Stimulated activated CD8-positive, alpha-beta memory T cell treated with anti-CD3 and anti-CD28 coated beads, Interleukin-15, amount 100 ng/mL, for 48 hours (primary cell): ENCODE data around the gene IRF2.
A peak's percentile ranks its signal among the peaks of the same experiment; 100 is the strongest.

ENCODE experiments used
- DNase-seq, 2 donors: peaks; one replicate each; pipeline ENCODE4 v3.0.0-alpha.2; 2020; ENCODE audit warnings: low read depth in 2 of 2

Gene IRF2

GRCh38 chr4:184450743-184451535, 23.4 kb downstream of the IRF2 start:
- no peak for DNase-seq

DNA sequence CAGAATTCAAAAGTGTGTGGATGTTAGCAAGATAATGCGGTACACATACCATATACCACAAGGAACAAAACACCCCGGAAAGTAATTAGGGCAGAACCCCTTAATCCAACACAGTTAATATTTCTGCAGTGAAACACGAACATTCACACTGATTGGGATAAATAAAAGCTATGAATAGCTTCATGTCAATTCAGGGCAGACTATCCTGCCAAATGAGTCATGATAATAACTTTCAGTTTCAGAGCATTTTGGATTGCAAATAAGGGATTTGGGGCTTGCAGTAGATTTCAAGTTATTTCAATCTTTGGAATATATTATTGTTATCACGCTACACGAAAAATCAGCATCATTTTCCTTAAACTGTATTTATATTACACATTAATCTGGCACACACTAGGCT, 24.3 kb downstream of the IRF2 start:
- no peak for DNase-seq

- no peak for DNase-seq
These were observed 25.5 kb downstream of the IRF2 start for GRCh38 chr4:184448821-184449220.

- no peak for DNase-seq
These were observed 26.2 kb downstream of the IRF2 start for GRCh38 chr4:184448141-184448540.

- DNase-seq = no peak
These were observed 26.7 kb downstream of the IRF2 start for GRCh38 chr4:184447664-184448063.

DNA sequence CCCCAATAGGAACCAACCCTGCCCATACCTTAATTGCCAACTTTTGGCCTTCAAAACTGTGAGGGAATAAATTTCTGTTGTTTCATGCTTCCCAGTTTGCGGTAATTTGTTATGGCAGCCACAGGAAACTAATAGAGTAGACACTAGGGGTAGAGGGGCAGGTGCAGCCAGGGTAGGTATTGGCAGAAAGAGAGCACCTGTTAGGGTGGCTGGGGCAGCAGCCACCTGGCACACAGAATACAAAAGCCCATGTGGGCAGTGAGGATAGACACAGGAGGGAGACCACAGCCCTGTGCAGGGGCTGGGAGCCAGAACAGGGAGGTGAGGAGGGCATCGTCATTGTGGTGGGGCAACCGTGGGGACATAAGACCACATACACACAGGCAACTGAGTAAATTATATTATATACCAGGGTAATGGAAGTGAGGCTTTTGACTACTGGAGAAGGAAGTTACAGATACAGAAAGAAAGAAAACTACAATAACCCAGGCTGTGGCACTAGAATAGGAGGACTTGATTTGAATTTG, 28.2 kb downstream of the IRF2 start:
- no peak for DNase-seq

GRCh38 chr4:184444953-184445309, 29.4 kb downstream of the IRF2 start:
- peak in 1 of 2 donors; percentile 28 for DNase-seq

GRCh38 chr4:184444215-184444952, 30.0 kb downstream of the IRF2 start:
- DNase-seq = no peak

GRCh38 chr4:184443318-184443717, 31.0 kb downstream of the IRF2 start:
- DNase-seq = no peak

DNA sequence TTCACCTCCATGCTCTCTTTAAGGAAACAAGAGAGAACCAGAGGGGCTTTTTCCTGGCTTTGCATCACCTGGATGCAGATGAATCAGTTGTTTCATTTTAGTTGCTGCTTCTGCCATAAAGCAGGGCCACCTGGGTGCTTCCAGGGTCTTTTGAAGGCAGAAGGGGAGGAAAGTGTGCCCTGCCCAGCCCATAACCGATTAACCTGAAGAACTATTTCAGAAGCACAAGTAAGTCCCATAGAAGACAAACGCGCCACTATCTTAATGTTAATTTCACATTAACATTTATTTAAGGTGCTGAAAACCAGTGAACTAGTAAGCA, 32.1 kb downstream of the IRF2 start:
- DNase-seq = no peak

DNA sequence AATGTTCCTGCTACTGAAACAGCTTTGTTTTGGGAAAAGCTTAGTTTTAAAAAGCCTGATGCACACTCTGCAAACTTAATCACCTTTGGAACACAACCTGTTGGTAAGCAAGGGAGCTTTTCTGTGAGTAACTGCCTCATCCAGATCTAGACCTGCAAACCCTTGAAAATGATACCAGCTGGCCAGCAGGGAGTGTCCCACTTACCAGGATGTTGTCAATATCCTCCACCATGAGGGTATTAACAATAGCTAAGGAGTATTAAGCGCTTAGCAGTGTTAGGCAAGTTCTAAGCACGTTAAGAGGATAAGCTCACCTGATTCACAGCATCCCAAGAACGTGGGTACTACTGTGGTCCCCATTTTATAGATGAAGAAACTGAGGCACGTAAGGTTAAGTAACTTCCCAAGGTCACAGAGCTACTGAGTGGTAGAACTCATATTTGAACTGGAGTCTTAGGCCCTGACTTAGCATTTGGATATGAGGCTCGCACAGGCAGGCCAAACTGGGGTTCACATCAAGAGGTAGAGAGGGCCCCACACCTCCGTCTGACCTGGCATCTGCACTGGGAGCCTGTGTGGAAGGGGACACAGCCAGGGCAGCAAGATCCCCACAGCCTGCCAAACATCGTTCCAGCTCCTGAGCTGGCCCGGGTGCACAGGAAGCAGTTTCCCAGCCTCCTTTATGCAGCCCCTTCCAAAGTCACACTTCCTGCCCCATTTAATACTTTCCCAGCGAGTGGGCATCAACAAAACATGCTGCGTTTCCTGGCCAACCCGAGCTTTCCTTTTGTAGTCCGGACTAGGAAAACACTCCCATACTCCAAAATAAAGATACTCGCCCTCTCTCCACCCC, 32.7 kb downstream of the IRF2 start:
- DNase-seq = no peak

DNA sequence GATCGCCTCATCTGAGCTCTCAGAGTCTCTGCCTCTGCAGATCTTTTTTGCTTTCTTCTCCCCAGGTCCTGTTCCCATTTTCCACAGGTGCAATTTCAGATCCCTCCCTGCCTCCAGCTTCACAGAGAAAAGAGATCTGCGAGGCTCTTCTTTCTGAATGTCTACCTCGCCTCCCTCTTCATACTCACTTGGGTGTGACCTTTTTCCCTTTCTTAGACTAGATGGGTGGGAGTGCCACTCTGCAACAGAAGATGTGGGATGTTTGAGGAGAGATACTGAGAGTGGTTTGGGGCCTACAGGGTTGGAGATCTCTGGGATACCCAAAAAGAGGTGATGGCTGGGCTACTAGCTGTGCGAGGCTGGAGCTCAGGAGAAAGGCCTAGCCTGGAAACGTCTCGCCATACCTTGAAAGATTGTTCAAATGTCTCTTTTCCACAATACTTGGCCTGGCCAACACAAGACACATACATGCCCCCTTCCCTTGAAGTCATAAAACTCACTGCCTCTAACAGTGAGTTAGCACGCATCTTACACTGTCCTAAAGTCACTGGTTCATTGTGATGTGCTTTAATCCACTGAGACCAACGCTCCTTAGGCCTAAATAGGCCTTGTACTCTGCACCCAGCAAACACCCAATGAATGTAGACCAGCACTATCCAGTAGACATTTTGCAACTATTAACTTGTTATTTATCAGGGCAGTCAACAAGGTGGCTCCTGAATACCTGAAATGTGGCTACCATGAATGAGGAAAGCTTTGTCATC, 33.6 kb downstream of the IRF2 start:
- DNase-seq = no peak

DNA sequence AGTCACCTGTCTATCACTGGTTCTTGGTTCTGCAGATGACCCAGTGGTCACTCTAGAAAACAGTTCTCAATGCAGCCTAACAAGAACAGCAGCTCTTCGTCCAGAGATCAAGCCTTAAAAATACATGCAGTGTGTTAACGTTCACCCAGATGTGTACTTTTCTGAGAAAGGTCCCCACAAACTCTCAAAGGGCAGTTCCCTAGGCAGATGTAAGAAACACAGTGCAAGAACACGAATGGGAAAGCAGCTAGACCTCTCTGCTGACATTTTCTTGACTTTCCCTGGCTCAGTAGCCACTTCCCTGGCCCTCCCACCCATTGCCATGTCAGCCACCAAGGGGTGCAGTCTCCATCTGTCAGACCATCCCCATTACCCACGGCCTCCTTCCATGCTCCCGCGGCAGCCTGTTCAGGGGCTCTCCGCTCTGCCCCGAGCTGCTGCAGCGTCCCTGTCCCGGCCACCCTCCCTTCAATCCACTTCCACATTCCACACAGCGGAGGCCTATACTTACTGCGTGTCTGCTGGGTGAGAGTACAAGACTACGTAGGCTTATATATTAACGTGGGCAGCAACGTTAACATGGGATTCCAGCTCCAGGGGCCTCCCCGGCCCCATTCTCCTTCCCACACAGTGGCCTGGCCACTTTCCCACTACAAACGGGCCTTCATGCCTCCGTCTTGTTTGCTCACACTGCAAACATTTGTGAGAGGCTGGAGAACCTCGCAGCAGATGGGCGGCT, 34.3 kb downstream of the IRF2 start:
- no peak for DNase-seq

GRCh38 chr4:184439386-184439785, 35.0 kb downstream of the IRF2 start:
- DNase-seq = no peak

- DNase-seq = no peak
These were observed 36.0 kb downstream of the IRF2 start for GRCh38 chr4:184438375-184438774.

GRCh38 chr4:184437565-184438265, 36.6 kb downstream of the IRF2 start:
- DNase-seq = no peak

GRCh38 chr4:184434501-184435066, 39.8 kb downstream of the IRF2 start:
- no peak for DNase-seq

DNA sequence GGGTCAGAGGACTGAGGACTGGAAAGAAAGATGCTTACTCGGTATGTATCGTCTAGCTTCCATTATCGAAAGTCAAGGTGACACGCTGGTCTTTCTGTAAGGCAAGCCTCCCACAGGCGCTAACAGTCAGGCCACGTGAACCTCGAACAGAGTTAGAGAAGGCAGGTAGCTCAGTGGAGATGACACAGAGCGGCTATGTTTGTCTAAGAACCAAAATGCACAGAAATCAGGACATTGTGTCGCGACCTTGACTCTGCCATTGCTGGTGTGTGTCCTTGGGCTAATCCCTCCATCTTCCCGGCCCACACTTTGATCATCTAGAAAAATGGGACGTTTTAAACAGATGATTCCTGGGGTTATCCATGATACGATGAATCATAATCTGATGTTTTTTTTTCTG, 40.3 kb downstream of the IRF2 start:
- DNase-seq = no peak

DNA sequence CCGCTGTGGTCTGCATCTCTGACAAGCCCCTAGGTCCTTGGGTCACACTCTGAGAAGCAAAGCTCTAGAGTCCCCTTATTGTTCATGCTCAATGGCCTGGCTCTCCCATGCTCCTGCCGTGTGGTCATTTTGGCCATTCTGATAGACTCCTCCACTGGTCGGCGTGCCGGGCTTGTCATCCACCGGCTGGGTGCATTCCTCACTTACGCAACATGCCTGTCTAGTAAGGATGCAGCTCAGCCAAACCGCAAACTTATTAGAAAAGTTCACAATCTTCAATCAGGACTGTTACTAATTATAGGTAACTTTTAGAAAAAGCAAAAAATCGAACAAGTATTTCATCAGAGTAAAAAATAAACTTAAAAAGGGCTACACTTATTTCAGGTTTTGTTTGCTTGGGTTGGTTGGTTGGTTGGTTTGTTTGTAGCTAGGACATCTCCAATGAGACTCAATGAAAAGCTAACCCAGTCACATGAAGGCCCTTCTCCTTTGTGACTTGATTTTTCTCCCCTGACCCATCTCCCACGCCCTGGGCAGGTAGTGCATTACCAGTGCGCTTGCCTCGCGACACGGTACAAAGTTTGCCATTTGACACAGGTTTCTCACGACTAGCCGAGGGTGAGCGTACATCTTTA, 41.0 kb downstream of the IRF2 start:
- no peak for DNase-seq
